Measurements from ENCODE around the gene OR2Z1. TPM values are rescaled to one million over a fixed set of nuclear protein-coding genes. Genes with fewer than 3 reads are reported as not detected.
"Not testable (repeated sequence)": the region's sequence is repeated elsewhere in the genome, so short reads cannot be mapped to it uniquely, and the experiment has no call there.

OR2Z1 gene
- total RNA-seq, 4 donors from 2014 or later = not detected

DNA sequence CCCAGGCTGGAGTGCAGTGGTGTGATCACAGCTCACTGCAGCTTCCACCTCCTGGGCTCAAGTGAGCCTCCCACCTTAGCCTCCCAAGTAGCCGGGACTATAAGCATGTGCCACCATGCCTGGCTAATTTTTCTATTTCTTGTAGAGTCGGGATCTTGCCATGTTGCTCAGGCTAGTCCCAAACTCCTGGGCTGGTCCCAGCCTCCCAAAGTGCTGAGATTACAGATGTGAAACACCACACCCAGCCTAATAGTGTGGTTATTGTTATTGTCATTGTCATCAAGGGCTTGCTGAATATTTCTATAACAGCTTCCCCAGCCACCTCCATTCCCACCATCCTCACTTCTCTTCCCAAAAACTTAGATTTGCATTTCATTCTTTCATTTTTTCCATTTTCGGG, 2.8 kb downstream of the OR2Z1 start:
- 20% methylated on average over 1 of the region's 3 CpGs; no CpG with 5 or more reads in 1 of the 2 donors for WGBS, 2 donors (ENCODE audit: low coverage in 1 of 2)

DNA sequence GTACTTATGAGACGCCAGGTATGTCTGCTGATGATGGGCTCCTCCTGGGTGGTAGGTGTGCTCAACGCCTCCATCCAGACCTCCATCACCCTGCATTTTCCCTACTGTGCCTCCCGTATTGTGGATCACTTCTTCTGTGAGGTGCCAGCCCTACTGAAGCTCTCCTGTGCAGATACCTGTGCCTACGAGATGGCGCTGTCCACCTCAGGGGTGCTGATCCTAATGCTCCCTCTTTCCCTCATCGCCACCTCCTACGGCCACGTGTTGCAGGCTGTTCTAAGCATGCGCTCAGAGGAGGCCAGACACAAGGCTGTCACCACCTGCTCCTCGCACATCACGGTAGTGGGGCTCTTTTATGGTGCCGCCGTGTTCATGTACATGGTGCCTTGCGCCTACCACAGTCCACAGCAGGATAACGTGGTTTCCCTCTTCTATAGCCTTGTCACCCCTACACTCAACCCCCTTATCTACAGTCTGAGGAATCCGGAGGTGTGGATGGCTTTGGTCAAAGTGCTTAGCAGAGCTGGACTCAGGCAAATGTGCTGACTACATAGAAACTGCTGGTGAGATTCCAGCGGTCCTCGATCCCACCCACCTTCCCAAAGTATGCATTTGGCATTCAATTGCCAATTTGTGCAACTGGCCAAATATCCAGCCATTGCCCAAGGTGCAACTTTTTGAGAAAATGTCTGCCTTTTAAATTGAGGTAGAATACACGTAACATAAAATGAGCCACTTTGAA, 10.2 kb downstream of the OR2Z1 start:
- WGBS, 2 donors (ENCODE audit: low coverage in 1 of 2) = 49 to 58% methylated on average over 6 to 12 of the region's 19 CpGs
- no peak for ATAC-seq

More for the DNA sequence above, 2.8 kb downstream of the OR2Z1 start:
- no peaks in the 10 kb centered on the region for H3K4me1 ChIP-seq
- no peak overlapping the region for H3K4me3 ChIP-seq
- no peak overlapping the region for H3K27ac ChIP-seq
- no peak for ATAC-seq
- H3K9me3 ChIP-seq = no peaks in the 10 kb centered on the region
- TF ChIP-seq, protein P1, sequence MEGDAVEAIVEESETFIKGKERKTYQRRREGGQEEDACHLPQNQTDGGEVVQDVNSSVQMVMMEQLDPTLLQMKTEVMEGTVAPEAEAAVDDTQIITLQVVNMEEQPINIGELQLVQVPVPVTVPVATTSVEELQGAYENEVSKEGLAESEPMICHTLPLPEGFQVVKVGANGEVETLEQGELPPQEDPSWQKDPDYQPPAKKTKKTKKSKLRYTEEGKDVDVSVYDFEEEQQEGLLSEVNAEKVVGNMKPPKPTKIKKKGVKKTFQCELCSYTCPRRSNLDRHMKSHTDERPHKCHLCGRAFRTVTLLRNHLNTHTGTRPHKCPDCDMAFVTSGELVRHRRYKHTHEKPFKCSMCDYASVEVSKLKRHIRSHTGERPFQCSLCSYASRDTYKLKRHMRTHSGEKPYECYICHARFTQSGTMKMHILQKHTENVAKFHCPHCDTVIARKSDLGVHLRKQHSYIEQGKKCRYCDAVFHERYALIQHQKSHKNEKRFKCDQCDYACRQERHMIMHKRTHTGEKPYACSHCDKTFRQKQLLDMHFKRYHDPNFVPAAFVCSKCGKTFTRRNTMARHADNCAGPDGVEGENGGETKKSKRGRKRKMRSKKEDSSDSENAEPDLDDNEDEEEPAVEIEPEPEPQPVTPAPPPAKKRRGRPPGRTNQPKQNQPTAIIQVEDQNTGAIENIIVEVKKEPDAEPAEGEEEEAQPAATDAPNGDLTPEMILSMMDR (IDR thresholded peaks at IDR 0.05) = no peak
- TF ChIP-seq POLR2AphosphoS5 (IDR thresholded peaks at IDR 0.05) (no peak), EP300 (IDR thresholded peaks at IDR 0.05) (no peak), POLR2A (IDR thresholded peaks at IDR 0.05) (no peak)
- H3K27me3 ChIP-seq = peaks cover 37% of the 10 kb centered on the region
- no peaks in the 10 kb centered on the region for H3K36me3 ChIP-seq

DNA sequence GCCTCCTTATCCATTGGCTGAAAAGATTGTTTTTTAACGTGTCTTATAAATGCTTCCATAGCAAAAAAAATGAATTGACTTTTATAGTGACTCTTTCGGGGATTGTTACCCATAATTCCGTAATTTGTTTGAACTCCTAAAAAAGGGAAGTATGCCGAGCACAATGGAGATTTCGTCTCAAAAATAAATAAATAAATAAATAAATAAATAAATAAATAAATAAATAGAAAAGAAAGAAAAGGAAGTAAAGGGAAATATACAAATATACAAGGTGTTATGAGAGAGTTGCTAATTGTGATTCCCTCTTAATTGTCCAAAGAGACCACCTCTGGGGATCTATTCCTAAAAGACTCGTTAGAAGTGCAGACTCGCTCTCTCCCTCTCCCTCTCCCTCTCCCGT, 16.9 kb downstream of the OR2Z1 start:
- 80 to 87% methylated on average over 8 of the region's 8 CpGs for WGBS, 2 donors (ENCODE audit: low coverage in 1 of 2)
- Histone ChIP-seq H3K4me1 (no peaks in the 10 kb centered on the region), H3K27ac (no peak overlapping the region), H3K9me3 (no peaks in the 10 kb centered on the region), H3K27me3 (no peaks in the 10 kb centered on the region), H3K4me3 (no peak overlapping the region), H3K36me3 (no peaks in the 10 kb centered on the region)
- TF ChIP-seq EP300 (IDR thresholded peaks at IDR 0.05) (no peak), POLR2AphosphoS5 (IDR thresholded peaks at IDR 0.05) (no peak), POLR2A (IDR thresholded peaks at IDR 0.05) (no peak)
- TF ChIP-seq, protein P1 (IDR thresholded peaks at IDR 0.05) = no peak
- ATAC-seq = no peak

More for the DNA sequence above, 10.2 kb downstream of the OR2Z1 start:
- Histone ChIP-seq H3K4me1 (no peaks in the 10 kb centered on the region), H3K27me3 (peaks cover 21% of the 10 kb centered on the region), H3K9me3 (no peaks in the 10 kb centered on the region), H3K36me3 (no peaks in the 10 kb centered on the region), H3K4me3 (no peak overlapping the region), H3K27ac (no peak overlapping the region)
- TF ChIP-seq, protein P1 (IDR thresholded peaks at IDR 0.05) = no peak

DNA sequence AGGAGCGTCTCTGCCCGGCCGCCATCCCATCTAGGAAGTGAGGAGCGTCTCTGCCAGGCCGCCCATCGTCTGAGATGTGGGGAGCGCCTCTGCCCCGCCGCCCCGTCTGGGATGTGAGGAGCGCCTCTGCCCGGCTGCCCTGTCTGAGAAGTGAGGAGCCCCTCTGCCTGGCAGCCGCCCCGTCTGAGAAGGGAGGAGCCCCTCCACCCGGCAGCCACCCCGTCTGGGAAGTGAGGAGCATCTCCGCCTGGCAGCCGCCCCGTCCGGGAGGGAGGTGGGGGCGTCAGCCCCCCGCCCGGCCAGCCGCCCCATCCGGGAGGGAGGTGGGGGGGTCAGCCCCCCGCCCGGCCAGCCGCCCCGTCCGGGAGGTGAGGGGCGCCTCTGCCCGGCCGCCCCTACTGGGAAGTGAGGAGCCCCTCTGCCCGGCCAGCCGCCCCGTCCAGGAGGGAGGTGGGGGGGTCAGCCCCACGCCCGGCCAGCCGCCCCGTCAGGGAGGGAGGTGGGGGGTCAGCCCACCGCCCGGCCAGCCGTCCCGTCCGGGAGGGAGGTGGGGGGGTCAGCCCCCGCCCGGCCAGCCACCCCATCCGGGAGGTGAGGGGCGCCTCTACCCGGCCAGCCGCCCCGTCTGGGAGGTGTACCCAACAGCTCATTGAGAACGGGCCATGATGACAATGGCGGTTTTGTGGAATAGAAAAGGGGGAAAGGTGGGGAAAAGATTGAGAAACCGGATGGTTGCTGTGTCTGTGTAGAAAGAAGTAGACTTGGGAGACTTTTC, 18.0 kb downstream of the OR2Z1 start:
- H3K27me3 ChIP-seq, H3K4me3 ChIP-seq, H3K36me3 ChIP-seq, H3K9me3 ChIP-seq, H3K4me1 ChIP-seq, ATAC-seq, H3K27ac ChIP-seq: not testable (repeated sequence)
- WGBS, 2 donors (ENCODE audit: low coverage in 1 of 2) = 80 to 83% methylated on average over 1 of the region's 55 CpGs

DNA sequence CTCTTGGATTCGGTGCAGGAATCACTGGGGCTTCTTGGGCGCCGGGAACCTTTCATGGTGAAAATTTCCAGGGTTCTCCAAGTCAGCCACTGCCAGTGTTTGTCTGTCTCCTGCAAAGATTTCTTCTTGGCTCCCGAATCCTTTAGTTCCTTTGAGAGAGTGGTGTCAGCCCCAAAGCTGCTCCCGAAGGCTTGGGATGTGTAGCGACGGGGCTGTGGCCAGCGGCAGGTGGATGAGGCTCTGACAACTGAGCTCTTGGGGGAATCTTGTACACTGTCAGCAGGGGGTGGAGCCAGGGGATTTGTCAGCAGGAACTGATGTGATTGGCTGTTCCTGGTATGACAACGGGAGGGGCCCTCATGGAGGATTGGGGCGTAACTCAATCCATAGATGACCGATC, 45.8 kb downstream of the OR2Z1 start:
- ATAC-seq, H3K4me3 ChIP-seq: not testable (repeated sequence)
- 77% methylated on average over 4 of the region's 11 CpGs; no CpG with 5 or more reads in 1 of the 2 donors for WGBS, 2 donors (ENCODE audit: low coverage in 1 of 2)

DNA sequence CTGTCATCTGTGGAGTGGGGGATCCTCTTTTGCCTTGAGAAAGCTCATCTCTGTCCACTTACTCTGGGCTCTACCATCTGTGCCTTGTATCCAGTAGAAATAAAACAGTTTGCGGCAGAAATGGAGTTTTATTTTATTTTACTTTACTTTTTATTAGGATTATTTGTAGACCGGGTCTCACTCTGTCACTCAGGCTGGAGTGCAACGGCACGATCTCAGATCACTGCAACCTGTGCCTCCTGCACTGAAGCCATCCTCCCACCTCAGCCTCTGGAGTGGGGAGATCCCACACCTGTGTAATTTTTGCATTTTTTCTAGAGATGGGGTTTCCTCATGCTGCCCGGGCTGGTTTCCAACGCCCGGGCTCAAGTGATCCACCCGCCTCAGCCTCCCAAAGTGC, 47.8 kb downstream of the OR2Z1 start:
- ATAC-seq, H3K4me3 ChIP-seq, H3K36me3 ChIP-seq, H3K27me3 ChIP-seq, H3K4me1 ChIP-seq, H3K27ac ChIP-seq, H3K9me3 ChIP-seq: not testable (repeated sequence)
- 100% methylated on average over 3 of the region's 8 CpGs; no CpG with 5 or more reads in 1 of the 2 donors for WGBS, 2 donors (ENCODE audit: low coverage in 1 of 2)

More for the DNA sequence above, 45.8 kb downstream of the OR2Z1 start:
- H3K27me3 ChIP-seq, H3K4me1 ChIP-seq, H3K36me3 ChIP-seq, H3K9me3 ChIP-seq, H3K27ac ChIP-seq: not testable (repeated sequence)

DNA sequence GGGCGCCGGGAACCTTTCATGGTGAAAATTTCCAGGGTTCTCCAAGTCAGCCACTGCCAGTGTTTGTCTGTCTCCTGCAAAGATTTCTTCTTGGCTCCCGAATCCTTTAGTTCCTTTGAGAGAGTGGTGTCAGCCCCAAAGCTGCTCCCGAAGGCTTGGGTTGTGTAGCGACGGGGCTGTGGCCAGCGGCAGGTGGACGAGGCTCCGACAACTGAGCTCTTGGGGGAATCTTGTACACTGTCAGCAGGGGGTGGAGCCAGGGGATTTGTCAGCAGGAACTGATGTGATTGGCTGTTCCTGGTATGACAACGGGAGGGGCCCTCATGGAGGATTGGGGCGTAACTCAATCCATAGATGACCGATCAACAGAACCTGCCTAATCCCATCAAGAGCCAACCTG, 52.2 kb downstream of the OR2Z1 start:
- H3K4me3 ChIP-seq, H3K36me3 ChIP-seq, H3K27ac ChIP-seq, H3K4me1 ChIP-seq, ATAC-seq, H3K9me3 ChIP-seq, H3K27me3 ChIP-seq: not testable (repeated sequence)
- no CpG with 5 or more reads among the region's 12 CpGs for WGBS, 2 donors (ENCODE audit: low coverage in 1 of 2)

Measured in gastroesophageal sphincter (tissue), 4 donors.